Skin epidermis (tissue), 12 donors: Measurements from ENCODE around the gene SIK3.

ENCODE experiments used
- H3K27ac ChIP-seq, 21 experiments: fragments of 200-600 bp; sonication (generic) in 11 of 21; one replicate each; pipeline ENCODE4 v1.5.0; 2020; ENCODE audit warnings: mild to moderate bottlenecking in 3 of 21, inconsistent platforms in 2 of 21, moderate library complexity in 2 of 21
- H3K4me3 ChIP-seq, 7 experiments: fragments of 200-600 bp; sonication (generic) in 2 of 7; one replicate each; pipeline ENCODE4 v1.5.0; 2020; ENCODE audit warnings: inconsistent platforms in 2 of 7, mild to moderate bottlenecking in 2 of 7, moderate library complexity in 1 of 7

Gene SIK3

DNA sequence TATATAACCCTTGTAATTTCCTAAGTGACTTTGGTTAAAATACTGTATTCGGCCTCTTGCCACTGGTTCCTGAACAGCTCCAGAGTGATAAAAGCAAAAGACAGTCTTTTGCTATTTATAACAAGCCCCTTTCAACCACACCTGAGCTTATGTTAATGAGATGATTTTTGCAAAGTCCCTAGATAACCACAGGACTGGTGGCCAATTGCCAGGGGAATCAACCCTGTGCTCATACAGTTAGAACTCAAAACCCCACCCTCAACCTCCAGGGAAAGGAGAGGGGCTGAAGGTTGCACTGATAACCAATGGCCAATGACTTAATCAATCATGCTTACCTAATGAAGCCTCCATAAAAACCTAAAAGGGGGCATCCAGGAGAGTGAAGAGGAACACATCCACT, 77.9 kb downstream of the SIK3 start:
- no peak overlapping the region for H3K4me3 ChIP-seq
- no peak overlapping the region for H3K27ac ChIP-seq

DNA sequence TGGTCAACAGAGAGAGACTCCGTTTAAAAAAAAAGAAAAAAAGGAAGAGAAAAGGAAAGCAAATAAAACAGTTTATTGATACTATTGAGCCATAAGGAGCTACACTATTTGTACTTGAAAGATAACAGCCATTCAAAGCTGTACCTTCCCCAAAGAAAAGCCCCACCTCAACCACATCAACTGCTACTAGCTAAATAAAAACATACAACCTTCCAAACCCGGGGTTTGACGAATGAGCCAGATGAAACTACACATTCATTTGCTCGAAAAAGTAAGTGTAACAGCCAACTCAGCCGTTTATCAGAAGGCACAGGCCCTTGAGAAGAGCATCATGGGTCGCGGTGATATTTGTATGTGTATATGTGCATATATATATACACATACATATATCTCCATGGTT, 78.4 kb downstream of the SIK3 start:
- Histone ChIP-seq H3K4me3 (no peak overlapping the region), H3K27ac (no peak overlapping the region)

DNA sequence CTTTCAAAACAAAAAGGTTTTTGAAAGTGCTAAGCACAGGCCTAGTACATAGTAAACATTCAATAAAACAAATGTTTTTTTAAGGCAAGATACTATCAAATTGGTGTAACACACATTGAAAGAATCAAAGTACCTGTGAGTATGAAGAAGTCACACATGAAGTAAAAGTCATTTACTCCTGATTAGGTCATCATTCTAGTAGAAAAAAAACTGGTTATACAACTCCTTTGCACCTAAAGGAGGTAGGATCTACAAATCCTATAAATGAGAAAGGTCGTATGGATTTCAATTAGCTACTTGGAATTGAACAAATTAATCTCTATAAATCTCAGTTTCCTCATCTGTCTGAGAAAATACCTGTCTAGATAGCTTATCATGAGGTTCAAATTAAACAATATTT, 80.8 kb downstream of the SIK3 start:
- H3K4me3 ChIP-seq, result no peak overlapping the region
- no peak overlapping the region for H3K27ac ChIP-seq

DNA sequence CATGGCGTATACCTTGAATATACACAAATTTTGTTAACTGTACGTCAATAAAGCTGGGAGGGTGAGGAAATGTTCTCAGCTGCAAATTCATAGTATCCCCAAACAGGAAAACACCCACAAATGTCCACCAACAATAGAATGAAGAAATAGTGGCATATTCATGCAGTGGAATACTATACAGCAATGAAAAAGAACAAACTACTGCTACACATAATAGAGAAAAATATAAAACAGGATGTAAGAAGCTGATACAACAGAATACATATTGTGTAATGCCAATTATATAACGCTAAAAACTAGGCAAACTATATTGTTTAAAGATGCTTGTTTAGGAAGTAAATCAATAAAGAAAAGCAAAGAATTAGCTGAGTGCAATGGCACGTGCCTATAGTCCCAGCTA, 81.5 kb downstream of the SIK3 start:
- no peak overlapping the region for H3K4me3 ChIP-seq
- H3K27ac ChIP-seq, result no peak overlapping the region

DNA sequence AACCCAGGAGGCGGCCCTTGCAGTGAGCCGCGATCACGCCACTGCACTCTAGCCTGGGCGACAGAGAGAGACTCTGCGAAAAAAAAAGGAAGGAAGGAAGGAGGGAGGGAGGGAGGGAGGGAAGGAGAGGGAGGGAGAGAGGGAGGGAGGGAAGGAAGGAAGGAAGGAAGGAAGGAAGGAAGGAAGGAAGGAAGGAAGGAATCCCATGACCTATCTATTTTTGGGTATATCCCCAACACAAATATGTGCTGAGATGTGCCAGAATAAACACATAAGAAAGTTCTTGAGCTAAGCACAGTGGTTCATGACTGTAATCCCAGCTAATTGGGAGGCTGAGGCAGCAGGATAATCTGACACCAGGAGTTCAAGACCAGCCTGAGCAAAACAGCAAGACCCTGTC, 82.0 kb downstream of the SIK3 start:
- Histone ChIP-seq H3K4me3 (no peak overlapping the region), H3K27ac (no peak overlapping the region)

DNA sequence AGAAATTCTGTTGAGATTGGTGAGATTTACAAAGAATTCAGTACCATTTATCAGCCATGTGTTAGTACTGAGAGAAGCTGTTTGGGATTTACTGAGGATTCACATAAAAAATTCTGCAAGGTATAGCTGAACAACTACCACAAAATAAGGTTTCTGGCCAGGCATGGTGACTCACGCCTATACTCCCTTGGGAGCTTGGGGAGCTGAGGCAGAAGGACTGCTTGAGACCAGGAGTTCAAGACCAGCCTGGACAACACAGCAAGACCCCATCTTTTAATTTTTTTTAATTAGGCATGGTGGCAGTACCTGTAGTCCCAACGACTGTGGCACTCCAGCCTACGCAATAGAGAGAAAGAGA, 86.7 kb downstream of the SIK3 start:
- Histone ChIP-seq H3K4me3 (no peak overlapping the region), H3K27ac (peak overlapping the region in 7 of 21 experiments; percentile 11 to 70 (median 46))

DNA sequence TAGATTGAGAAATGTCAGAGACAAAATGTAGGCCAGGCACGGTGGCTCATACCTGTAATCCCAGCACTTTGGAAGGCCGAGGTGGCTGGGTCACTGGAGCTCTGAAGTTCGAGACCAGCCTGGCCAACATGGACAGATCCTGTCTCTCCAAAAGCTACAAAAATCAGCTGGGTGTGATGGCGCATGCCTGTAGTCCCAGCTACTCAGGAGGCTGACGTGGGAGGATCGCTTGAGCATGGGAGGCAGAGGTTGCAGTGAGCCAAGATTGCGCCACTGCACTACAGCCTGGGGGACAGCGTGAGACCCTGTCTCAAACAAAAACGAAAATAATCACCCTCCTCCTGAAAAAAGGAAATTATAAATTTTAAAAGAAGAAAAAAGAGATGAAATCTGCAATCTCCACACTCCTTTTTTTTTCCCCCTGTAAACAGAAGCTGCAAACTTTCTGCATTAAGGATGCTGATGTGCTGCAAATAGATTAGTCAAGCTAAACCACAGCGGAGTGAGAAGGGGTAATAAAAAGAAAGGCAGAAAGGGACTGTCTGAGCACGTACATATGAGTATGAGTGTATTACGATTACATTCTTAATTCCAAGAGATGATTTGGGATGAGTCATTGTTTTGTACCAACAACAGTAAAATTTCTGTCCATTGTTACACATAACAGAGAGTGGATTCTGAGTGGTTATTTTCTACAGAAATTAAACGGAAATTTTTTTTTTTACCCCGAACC, 87.3 kb downstream of the SIK3 start:
- H3K27ac ChIP-seq, result peak overlapping the region in 7 of 21 experiments; percentile 11 to 70 (median 24)

DNA sequence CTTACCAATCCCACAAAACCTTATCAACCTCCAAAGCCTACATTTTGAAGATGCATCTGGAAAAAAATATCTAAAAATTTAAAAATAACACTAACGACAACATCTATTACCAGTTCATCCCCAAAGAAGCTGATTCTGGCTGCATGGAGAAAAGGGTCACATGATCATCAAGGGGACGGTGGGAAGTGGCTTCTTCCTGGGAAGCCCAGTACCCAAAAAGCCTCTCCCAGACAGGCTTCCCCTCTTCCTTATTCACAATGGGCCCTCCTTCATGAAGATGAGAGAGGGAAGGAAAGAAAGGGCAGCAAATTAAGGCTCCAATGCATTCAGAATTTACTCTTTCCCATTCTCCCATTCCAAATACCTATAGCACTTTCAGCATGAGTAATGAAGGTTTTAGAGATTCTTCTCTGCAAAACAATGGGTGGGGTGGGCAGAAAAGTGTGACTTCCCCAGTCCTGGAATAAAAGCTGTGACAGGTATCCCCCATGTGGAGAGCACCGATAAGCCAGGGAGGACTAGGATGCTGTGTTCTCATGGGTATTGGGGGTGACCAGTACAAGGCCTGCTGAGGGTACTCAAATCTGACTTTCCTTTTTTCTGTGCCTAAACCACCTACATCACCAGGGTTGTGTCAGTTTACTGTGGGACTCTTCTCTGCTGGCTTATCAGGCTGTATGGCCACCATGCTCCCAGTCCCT, 88.2 kb downstream of the SIK3 start:
- Histone ChIP-seq H3K27ac (peak overlapping the region in 3 of 21 experiments; percentile 2 to 56 (median 17)), H3K4me3 (no peak overlapping the region)

More for the DNA sequence above, 87.3 kb downstream of the SIK3 start:
- no peak overlapping the region for H3K4me3 ChIP-seq

DNA sequence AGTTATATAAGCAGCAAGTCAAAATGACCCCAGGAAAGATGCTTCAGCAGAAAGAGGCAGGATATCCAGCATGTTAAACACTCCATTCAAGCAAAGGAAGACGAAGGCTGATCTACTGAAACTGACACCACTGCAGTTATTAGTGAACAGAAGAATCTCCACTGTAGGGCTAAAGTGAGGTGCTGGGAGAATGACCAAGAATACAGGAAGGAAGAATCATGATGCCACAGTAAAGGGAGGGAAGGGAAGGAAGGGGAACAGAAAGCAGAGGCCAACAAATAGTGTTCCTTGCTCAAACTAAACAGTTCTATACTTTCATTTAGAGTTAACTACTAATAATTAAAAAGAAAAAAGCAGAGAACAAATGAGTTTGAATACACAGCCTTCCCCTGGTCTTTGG, 92.5 kb downstream of the SIK3 start:
- Histone ChIP-seq H3K4me3 (no peak overlapping the region), H3K27ac (peak overlapping the region in 1 of 21 experiments; percentile 41)

DNA sequence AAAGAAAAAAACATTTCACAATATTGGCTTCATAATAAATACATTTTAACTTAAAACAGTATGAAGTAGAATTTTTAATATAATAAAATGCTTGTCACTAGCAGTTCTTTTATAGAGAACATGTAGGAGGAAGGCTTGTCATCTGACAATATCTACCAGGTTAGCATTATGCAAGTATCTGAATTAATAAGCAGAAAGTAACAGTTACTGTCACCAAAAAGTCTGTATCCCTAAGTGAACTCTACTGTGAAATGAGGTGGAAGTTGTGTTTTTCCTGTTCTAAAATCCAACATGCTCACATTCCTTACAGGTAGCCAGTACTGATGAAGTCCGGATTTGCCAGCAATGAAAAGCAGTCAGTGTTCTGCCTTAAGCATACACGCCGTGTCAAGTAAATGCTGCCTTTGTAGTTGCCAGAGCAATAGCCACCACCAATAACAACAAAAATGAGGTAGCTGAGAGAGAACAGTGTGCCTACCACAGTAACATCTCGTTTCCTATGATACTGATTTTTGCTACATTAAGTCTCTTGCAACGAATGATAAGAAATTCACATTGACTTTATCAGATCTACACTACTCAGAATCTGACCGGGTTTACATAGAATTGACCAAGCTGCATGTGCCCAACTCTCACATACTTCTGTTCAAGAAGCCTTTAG, 95.5 kb downstream of the SIK3 start:
- H3K27ac ChIP-seq, result no peak overlapping the region

DNA sequence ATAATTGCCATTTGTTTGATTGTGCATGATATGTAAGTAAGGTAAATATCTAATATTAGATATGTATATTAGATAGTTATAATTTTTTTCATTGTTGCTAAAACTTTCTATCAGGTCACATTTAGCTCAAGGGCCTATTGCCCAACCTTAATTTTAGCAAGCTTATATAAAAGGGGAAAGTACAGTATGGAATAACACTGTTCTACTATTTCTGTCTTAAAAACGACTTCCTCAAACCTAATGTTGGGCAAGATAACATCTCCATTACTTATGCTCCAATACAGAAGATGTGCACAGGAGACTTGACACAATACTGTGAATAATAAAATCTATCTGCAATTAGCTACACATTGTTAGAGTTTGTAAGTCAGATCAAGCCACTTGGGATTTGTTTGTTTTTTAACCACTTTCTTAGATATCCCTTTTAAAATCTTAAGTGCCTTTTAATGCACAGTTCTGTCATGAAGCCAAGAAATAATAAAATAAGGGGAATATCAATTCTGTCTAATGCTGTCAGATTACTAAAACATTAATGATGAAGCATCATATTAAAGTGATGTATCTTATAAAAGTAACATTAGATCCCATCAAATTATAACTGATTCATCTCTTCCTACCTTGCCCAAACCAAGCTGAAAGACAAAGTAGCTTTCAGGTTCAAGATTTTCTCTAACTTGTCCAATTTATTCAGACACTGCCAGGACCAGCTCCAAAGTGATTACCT, 98.1 kb downstream of the SIK3 start:
- Histone ChIP-seq H3K4me3 (no peak overlapping the region), H3K27ac (peak overlapping the region in 1 of 21 experiments; percentile 17)

More for the DNA sequence above, 95.5 kb downstream of the SIK3 start:
- no peak overlapping the region for H3K4me3 ChIP-seq

DNA sequence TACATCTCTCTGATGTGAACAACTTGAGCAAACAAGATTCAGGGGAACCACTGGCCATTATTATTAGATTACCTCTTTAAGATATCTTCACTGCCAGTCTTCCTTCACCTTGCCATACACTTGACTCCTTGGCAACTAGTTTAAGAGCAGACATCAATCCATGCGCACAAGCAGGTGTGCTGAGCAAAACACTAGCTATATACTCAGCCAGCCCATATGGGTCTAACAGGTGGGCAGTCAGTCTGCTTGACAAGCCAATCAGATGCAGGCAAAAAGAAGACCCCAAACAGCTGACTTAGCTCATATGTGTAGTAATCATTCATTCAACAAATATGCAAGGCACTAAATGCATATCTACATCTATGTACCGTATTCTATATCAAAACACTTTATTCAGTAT, 101.2 kb downstream of the SIK3 start:
- no peak overlapping the region for H3K27ac ChIP-seq
- no peak overlapping the region for H3K4me3 ChIP-seq

DNA sequence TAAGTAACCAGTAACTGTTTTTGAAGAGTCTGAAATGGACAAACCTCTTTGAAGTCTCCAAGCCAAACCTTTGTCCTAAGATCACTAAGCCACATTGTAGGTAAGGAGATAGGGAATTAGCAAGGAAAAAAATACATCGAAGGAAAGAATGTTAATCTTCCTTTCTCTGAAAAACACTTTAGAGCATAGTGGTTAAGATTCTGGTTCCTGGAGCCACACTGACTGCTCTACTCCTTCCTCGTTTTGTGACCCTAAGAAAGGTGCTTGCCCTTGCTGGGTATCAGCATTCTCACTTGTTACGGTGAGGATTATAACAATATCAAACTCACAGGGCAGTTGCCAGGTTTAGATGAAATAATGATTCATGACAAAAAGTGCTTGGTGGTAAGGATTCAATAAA, 104.0 kb downstream of the SIK3 start:
- no peak overlapping the region for H3K27ac ChIP-seq
- no peak overlapping the region for H3K4me3 ChIP-seq

DNA sequence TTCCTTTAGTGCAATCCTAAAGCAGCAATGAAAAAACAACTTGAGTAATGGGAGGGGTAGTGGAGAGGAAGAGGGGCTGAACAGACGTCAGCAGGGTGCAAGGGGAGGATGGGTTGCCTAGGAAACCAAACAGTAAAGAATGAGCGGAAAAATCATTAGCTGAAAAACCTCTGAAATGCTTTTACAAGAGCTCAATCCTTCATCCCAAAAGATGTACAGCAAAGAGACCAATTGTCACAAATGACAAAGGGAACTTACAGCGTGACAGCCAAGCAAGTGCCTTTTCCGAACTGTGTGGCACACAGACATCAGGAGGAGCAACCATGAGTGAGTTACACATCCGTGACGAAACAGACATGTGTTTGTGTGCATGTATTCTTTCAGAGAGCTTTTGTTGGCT, 104.6 kb downstream of the SIK3 start:
- H3K4me3 ChIP-seq, result no peak overlapping the region
- no peak overlapping the region for H3K27ac ChIP-seq

DNA sequence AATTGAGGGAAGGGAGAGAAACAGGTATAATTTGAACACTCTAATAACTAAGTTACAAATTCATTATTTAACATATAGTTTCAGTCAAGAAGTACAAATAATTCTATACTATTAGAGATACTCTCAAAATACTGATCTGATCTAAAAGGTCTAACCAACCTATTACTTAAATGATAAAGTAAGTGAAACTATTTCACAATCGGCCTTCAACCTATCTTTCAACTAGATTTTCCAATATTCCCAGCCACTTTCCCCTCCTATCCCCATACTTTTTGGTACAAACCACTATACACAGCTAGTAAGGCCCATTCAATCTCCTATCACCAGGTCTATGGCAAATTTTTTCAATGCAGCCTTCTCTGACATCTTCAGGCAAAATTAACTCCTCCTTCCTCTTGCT, 106.7 kb downstream of the SIK3 start:
- H3K27ac ChIP-seq, result no peak overlapping the region
- H3K4me3 ChIP-seq, result no peak overlapping the region

DNA sequence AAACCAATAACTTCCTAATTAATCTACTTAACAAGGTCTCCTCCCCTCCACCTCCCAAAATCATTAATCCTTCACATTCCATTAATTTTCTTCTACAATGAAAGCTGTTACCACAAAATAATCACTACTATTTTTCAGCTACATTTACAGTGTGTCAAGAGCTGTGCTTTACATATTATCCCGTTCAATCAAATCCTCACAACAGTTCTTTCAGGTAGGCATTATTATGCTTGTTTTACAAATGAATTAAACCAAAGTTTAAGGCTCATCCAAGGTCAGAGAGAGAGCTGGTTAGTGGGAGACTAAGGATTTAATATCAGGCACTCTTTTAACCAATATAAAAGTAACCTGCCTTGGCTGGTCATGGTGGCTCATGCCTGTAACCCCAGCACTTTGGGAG, 107.4 kb downstream of the SIK3 start:
- no peak overlapping the region for H3K4me3 ChIP-seq
- H3K27ac ChIP-seq, result peak overlapping the region in 2 of 21 experiments; percentile 14 to 15

DNA sequence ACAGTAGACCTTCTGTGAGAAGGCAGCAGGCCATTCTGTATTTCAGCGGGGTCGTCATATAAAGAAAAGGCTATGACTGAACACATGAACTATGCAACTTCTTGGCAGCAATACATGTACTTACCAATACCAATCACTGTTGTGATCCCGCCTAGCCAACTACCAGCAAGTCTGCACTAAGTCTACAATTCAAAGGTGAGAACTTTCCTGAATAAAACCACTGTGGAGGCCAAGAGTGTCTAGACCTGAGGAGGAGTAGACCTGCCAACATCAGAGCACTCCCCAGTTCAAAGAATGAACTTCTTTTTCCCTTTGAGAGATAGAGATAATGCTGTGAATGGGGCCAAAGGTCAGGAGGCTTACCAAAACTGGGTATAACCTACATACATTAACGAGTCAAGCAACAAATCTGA, 108.2 kb downstream of the SIK3 start:
- Histone ChIP-seq H3K27ac (peak overlapping the region in 7 of 21 experiments; percentile 8 to 44 (median 28)), H3K4me3 (no peak overlapping the region)

DNA sequence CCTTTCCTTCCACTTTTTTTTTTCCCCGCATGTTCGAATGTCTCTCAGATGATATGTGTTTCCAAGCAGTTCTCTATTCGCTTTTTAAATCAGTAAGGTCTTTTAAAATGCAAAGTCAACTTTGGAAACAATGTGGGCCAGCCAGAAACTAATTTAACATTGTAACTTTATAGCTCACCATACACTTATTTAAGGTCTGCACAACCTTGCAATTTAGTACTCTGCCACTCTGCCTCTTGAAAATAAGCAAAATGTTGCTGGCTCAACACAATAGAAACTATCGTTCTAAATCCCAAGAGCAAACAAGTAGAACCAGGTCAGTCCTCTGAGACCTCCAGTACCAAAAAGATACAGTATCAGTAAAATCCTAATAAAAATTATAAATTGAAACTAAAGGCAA, 109.0 kb downstream of the SIK3 start:
- H3K4me3 ChIP-seq, result no peak overlapping the region

DNA sequence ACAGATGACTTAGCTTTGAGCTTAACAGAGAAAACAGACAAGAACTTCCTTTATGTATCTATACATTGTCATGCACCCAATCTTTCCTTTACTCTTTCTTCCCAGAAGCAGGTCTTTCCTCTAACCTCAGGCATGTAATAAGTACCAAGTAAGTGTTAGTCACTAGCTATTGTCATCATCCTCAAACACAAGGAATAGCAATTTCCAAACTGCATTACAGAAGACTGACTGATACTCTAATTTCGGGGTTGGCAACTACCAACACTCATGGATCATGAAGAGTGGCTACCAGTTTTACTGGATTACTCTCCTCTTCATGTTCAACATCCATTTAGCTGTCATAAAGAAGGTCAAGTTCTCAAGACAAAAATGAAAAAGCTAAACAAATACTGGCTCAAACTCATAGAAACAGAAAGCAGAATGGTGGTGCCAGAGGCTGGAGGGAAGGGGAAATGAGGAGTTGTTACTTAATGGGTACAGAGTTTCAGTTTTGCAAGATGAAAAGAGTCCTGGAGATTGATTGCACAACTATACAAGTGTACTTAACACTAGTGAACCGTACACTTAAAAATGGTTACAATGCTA, 111.6 kb downstream of the SIK3 start:
- Histone ChIP-seq H3K27ac (peak overlapping the region in 17 of 21 experiments; percentile 3 to 68 (median 31)), H3K4me3 (peak overlapping the region in 1 of 7 experiments; percentile 3)

More for the DNA sequence above, 109.0 kb downstream of the SIK3 start:
- peak overlapping the region in 5 of 21 experiments; percentile 8 to 44 (median 16) for H3K27ac ChIP-seq

DNA sequence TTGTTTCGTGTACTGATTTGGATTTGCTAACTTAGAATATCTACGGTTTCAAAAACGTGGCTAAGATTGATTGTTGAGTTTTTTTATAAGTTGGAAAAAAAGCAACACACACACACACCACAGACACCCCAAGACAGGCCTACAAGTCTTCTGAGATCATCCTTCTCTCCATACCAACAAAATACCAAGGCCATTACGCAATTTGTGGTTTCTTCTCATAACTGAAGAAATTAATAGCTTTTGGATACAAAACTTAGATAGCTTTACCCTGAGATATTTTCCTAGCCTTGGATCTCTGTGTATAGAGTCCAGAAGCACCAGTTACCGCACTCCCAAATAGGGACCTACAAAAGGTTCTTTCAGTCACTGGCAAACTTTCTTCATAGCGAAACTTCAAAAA, 113.6 kb downstream of the SIK3 start:
- no peak overlapping the region for H3K4me3 ChIP-seq
- H3K27ac ChIP-seq, result peak overlapping the region in 7 of 21 experiments; percentile 1 to 82 (median 33)
